Body of pancreas (tissue), 4 donors: Measurements from ENCODE around the gene YES1. TPM values are rescaled to one million over a fixed set of nuclear protein-coding genes. Genes with fewer than 3 reads are reported as not detected.

Experiments used
- ATAC-seq: fragments of 150-250 bp; one replicate; pipeline ENCODE4 v1.9.1; 2016
- DNase-seq, 4 donors: peaks; one replicate each; pipeline ENCODE4 v3.0.0-alpha.2; 2019
- H3K27ac ChIP-seq, 4 donors: fragments of 200-600 bp; sonication (generic); 1 replicate in 3 of 4; 2 replicates in 1 of 4; pipeline versions ENCODE4 v1.5.1 to v1.6.1; 2016 to 2019; ENCODE audit warnings: mild to moderate bottlenecking in 1 of 4, mixed read lengths in 1 of 4, moderate library complexity in 1 of 4
- H3K27me3 ChIP-seq, 2 donors: fragments of 200-600 bp; sonication (generic); one replicate each; pipeline ENCODE4 v1.6.0; 2016; ENCODE audit warnings: mild to moderate bottlenecking in 1 of 2
- H3K36me3 ChIP-seq, 2 donors: fragments of 200-600 bp; sonication (generic); replicated peaks in 1 of 2; 2 replicates each; pipeline ENCODE4 v1.5.1; 2016; ENCODE audit warnings: low read depth in 2 of 2; ENCODE audit not compliant: insufficient read depth in 1 of 2
- H3K4me1 ChIP-seq: fragments of 200-600 bp; sonication (generic); one replicate; pipeline ENCODE4 v1.6.0; 2016
- H3K4me3 ChIP-seq, 2 donors: fragments of 200-600 bp; sonication (generic); 1 replicate in 1 of 2; 2 replicates in 1 of 2; pipeline ENCODE4 v1.5.1; 2016 to 2019
- H3K9me3 ChIP-seq, 3 donors: fragments of 200-600 bp; sonication (generic); 1 replicate in 2 of 3; 2 replicates in 1 of 3; pipeline ENCODE4 v1.5.1; 2016
- CTCF ChIP-seq, 7 experiments: fragments of 450-650 bp in 4 of 7; fragments of 200-600 bp in 3 of 7; sonication (generic) in 3 of 7; IDR thresholded peaks; one replicate each; pipeline ENCODE4 v1.5.1; 2016 to 2019; ENCODE audit warnings: antibody characterized with exemption in 7 of 7
- POLR2A ChIP-seq, 3 donors: fragments of 450-650 bp; IDR thresholded peaks; one replicate each; pipeline ENCODE4 v1.6.1; 2016; ENCODE audit warnings: antibody characterized with exemption in 3 of 3, mild to moderate bottlenecking in 2 of 3
- WGBS, 2 donors: methylation state at CpG; one replicate each; pipeline ENCODE4 v1.1.5; 2017; 5-methylcytosine and 5-hydroxymethylcytosine counted together
- intact Hi-C: fragments of 100-400 bp; cut with DNase I; formaldehyde crosslinking; loops from one replicate; pipeline ENCODE4 v1.15.1; 2023
- total RNA-seq, 2 donors: library from RNA; depleted of rRNA; stranded (reverse); fragments of >200 nt; gene quantifications; one replicate each; pipeline ENCODE4 v1.1.0, GENCODE V29; 2016

The YES1 gene
- total RNA-seq, 2 donors from 2014 or later = 50.4 to 51.4 TPM

GRCh38 chr18:770583-770961, 41.5 kb downstream of the YES1 start:
- no peak overlapping the region for H3K27ac ChIP-seq
- H3K4me1 ChIP-seq = peaks cover 17% of the 10 kb centered on the region
- no peaks in the 10 kb centered on the region for H3K27me3 ChIP-seq
- H3K4me3 ChIP-seq = no peak overlapping the region
- no peak for DNase-seq
- ATAC-seq = no peak
- TF ChIP-seq POLR2A (IDR thresholded peaks at IDR 0.05) (no peak), CTCF (IDR thresholded peaks at IDR 0.05) (no peak)
- no peaks in the 10 kb centered on the region for H3K9me3 ChIP-seq
- H3K36me3 ChIP-seq = no peaks in the 10 kb centered on the region
- intact Hi-C loops = no loop called here

GRCh38 chr18:767961-768360, 44.1 kb downstream of the YES1 start:
- H3K27me3 ChIP-seq = no peaks in the 10 kb centered on the region
- no peak overlapping the region for H3K27ac ChIP-seq
- no peak for TF ChIP-seq CTCF (IDR thresholded peaks at IDR 0.05)
- 100% methylated on average over 1 of the region's 1 CpG for WGBS, 2 donors
- H3K4me1 ChIP-seq = peaks cover 24% of the 10 kb centered on the region
- no peaks in the 10 kb centered on the region for H3K36me3 ChIP-seq
- intact Hi-C loops = no loop called here
- no peak for DNase-seq
- H3K9me3 ChIP-seq = no peaks in the 10 kb centered on the region
- ATAC-seq = no peak
- H3K4me3 ChIP-seq = no peak overlapping the region

GRCh38 chr18:767084-767882, 44.8 kb downstream of the YES1 start:
- H3K27ac ChIP-seq = no peak overlapping the region
- H3K4me1 ChIP-seq = peaks cover 26% of the 10 kb centered on the region
- ATAC-seq (no peak), DNase-seq (no peak)
- no peaks in the 10 kb centered on the region for H3K27me3 ChIP-seq
- WGBS, 2 donors = 93 to 97% methylated on average over 12 of the region's 12 CpGs
- no peaks in the 10 kb centered on the region for H3K36me3 ChIP-seq
- intact Hi-C loops = no loop called here
- no peak overlapping the region for H3K4me3 ChIP-seq
- TF ChIP-seq POLR2A (IDR thresholded peaks at IDR 0.05) = no peak
- no peak for TF ChIP-seq CTCF (IDR thresholded peaks at IDR 0.05)
- H3K9me3 ChIP-seq = no peaks in the 10 kb centered on the region

GRCh38 chr18:766550-766860, 45.5 kb downstream of the YES1 start:
- H3K4me1 ChIP-seq = peaks cover 26% of the 10 kb centered on the region
- no peaks in the 10 kb centered on the region for H3K9me3 ChIP-seq
- H3K27me3 ChIP-seq = no peaks in the 10 kb centered on the region
- DNase-seq (no peak), ATAC-seq (no peak)
- intact Hi-C loops = no loop called here
- H3K4me3 ChIP-seq = no peak overlapping the region
- H3K36me3 ChIP-seq = no peaks in the 10 kb centered on the region
- no peak for TF ChIP-seq POLR2A (IDR thresholded peaks at IDR 0.05)
- TF ChIP-seq CTCF (IDR thresholded peaks at IDR 0.05) = no peak
- H3K27ac ChIP-seq = no peak overlapping the region
- 90% methylated on average over 1 of the region's 1 CpG for WGBS, 2 donors
